GM19025 (cell line): ENCODE measurements around the gene ARHGAP20.
"Not testable (repeated sequence)": the region's sequence is repeated elsewhere in the genome, so short reads cannot be mapped to it uniquely, and the experiment has no call there.

Source experiments
- ATAC-seq: cut with Tn5 transposase; IDR thresholded peaks from one replicate; pipeline ENCODE4 v1.9.1; 2021; ENCODE audit warnings: mild to moderate bottlenecking, low read depth, moderate library complexity; ENCODE audit not compliant: unreplicated experiment

Gene ARHGAP20

GRCh38 chr11:110621826-110622225 is 90.4 kb downstream of the ARHGAP20 start:
- no peak for ATAC-seq

GRCh38 chr11:110619366-110619765 is 92.9 kb downstream of the ARHGAP20 start:
- not testable (repeated sequence) for ATAC-seq

- no peak for ATAC-seq
These were observed 98.2 kb downstream of the ARHGAP20 start for GRCh38 chr11:110614031-110614430.

- ATAC-seq, result no peak
These were observed 98.9 kb downstream of the ARHGAP20 start for GRCh38 chr11:110613197-110613918.

GRCh38 chr11:110606415-110606814 is 105.8 kb downstream of the ARHGAP20 start:
- ATAC-seq, result no peak

GRCh38 chr11:110601936-110602335 is 110.3 kb downstream of the ARHGAP20 start:
- no peak for ATAC-seq

GRCh38 chr11:110600322-110600721 is 111.9 kb downstream of the ARHGAP20 start:
- no peak for ATAC-seq

GRCh38 chr11:110599207-110599606 is 113.0 kb downstream of the ARHGAP20 start:
- ATAC-seq, result no peak

- no peak for ATAC-seq
These were observed 113.5 kb downstream of the ARHGAP20 start for GRCh38 chr11:110598725-110599124.

GRCh38 chr11:110587972-110588371 is 124.3 kb downstream of the ARHGAP20 start:
- ATAC-seq, result no peak

- no peak for ATAC-seq
These were observed 125.1 kb downstream of the ARHGAP20 start for GRCh38 chr11:110587129-110587528.

GRCh38 chr11:110584150-110584549 is 128.1 kb downstream of the ARHGAP20 start:
- no peak for ATAC-seq

GRCh38 chr11:110582728-110583432 is 129.4 kb downstream of the ARHGAP20 start:
- ATAC-seq, result no peak

- ATAC-seq, result no peak
These were observed 131.7 kb downstream of the ARHGAP20 start for GRCh38 chr11:110580571-110580970.

- ATAC-seq, result no peak
These were observed 138.8 kb downstream of the ARHGAP20 start for GRCh38 chr11:110573411-110573810.

- ATAC-seq, result no peak
These were observed 141.0 kb downstream of the ARHGAP20 start for GRCh38 chr11:110571081-110571720.

- no peak for ATAC-seq
These were observed 145.7 kb downstream of the ARHGAP20 start for GRCh38 chr11:110566577-110566976.

- no peak for ATAC-seq
These were observed 146.6 kb downstream of the ARHGAP20 start for GRCh38 chr11:110565357-110566336.

GRCh38 chr11:110564676-110565356 is 147.4 kb downstream of the ARHGAP20 start:
- ATAC-seq, result no peak

- no peak for ATAC-seq
These were observed 167.5 kb downstream of the ARHGAP20 start for GRCh38 chr11:110544779-110545178.
